Measurements from ENCODE around the gene NTSR1.

NTSR1 gene

DNA sequence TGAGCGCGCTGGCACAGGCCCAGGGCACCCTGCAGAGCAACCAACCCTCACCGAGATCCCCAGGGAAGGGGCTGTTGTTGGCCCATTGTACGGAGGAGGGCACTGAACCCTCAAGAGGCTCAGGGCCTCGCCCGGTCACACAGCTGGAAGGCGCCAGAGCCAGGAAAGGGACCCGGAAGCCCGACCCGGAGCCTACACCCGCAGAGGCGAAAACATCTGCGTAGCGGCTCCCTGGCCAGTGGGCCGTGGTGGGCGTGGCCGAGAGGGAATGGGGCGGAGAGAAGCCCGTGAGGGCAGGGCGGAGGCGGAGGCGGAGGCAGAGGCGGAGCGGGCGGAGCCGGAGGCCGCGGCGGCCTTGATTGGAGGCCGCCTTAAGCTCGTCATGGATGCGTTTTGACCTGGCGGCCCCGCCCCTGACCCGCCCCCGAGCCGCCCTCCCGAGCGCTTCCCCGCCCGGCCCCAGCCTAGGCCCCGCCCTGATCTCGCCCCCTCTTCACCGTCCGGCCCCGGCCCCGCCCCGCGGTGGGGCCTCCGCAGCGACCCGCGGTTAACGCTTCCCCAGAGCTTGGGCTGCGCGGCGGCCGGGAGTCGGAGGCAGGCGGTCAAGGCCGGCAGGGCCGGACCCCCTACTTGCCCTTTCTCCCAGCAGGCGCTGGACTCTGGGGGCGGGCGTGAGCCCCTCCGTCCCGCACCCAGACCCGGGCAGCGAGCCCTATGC is 85.5 kb downstream of the NTSR1 start:
- TF ChIP-seq, protein P1, sequence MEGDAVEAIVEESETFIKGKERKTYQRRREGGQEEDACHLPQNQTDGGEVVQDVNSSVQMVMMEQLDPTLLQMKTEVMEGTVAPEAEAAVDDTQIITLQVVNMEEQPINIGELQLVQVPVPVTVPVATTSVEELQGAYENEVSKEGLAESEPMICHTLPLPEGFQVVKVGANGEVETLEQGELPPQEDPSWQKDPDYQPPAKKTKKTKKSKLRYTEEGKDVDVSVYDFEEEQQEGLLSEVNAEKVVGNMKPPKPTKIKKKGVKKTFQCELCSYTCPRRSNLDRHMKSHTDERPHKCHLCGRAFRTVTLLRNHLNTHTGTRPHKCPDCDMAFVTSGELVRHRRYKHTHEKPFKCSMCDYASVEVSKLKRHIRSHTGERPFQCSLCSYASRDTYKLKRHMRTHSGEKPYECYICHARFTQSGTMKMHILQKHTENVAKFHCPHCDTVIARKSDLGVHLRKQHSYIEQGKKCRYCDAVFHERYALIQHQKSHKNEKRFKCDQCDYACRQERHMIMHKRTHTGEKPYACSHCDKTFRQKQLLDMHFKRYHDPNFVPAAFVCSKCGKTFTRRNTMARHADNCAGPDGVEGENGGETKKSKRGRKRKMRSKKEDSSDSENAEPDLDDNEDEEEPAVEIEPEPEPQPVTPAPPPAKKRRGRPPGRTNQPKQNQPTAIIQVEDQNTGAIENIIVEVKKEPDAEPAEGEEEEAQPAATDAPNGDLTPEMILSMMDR (IDR thresholded peaks at IDR 0.05; ENCODE audit: low read length, missing control alignments) = no peak
- peak overlapping the region; percentile 64 for H3K4me3 ChIP-seq (replicated peaks; ENCODE audit: low read depth, low read length)
- DNase-seq (ENCODE audit: low read depth) = peak; percentile 97

DNA sequence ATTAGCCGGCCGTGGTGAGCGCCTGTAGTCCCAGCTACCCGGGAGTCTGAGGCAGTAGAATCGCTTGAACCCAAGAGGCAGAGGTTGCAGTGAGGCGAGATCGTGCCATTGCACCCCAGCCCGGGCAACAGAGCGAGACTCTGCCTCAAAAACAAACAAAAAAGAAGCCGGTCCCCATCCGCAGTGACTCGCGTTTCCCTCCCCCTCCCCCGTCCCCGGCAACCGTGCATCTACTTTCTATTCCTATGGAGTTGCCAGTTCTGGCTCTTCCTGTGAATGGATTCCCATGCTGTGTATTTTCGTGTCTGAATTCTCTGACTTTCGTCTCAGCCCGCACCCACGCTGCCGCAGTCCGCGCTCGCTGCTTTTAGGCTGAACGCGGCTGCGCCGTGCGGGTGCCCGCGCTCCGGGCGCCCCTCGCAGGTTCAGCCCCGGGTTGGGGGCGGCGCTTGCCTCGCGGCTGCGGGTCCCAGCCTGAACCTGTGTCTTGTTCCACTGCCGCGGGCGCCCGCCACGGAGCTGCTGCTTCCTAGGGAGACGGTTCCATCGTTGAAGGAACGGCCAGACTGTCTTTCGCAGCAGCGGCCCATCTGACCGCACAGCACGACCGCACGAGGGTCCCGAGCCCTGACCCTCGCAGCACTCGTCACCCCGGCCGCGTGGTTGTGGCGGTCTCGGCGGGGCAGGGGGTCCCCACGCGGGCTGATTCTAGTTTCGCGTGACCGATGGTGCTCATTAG is 86.6 kb downstream of the NTSR1 start:
- TF ChIP-seq, protein P1 (IDR thresholded peaks at IDR 0.05; ENCODE audit: low read length, missing control alignments) = no peak
- H3K4me3 ChIP-seq (replicated peaks; ENCODE audit: low read depth, low read length) = peak overlapping the region; percentile 64
- DNase-seq (ENCODE audit: low read depth) = peak; percentile 43

DNA sequence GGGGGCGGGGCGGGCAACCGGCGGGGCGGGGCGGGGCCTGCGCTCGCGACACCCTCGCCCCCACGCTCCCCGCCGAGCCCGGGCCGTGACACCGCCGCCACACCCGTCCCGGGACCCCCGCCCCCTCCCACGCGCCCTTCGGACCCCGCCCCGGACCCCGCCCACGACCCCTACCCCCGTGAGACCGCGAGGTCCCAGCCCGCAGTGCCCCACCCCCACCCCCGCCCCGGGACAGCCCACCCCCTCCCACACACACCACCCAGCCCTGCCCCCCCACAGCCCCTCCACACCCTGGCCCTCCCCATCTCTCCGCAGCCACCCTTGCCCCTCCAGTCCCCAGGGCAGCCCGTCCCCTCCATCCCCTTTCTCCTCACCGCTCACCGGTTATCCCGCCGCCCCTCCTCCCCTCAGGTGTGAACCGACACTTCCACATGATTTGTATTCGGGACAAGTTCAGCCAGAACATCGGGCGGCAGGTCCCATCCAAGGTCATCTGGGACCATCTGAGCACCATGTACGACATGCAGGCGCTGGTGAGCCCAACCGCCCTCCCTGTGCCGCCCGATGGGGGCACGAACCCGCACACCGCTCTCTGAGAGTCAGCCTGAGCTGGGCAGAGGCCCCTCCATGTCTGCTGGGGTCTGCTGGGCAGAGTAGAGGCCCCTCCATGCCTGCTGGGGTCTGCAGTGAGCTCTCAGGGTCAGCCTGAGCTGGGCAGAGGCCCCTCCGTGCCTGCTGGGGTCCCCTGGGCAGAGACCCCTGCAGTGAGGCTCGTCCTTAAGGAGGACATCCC is 88.3 kb downstream of the NTSR1 start:
- no peak for DNase-seq (ENCODE audit: low read depth)
- TF ChIP-seq, protein P1 (IDR thresholded peaks at IDR 0.05; ENCODE audit: low read length, missing control alignments) = no peak
- H3K4me3 ChIP-seq (replicated peaks; ENCODE audit: low read depth, low read length) = peak overlapping the region; percentile 61

DNA sequence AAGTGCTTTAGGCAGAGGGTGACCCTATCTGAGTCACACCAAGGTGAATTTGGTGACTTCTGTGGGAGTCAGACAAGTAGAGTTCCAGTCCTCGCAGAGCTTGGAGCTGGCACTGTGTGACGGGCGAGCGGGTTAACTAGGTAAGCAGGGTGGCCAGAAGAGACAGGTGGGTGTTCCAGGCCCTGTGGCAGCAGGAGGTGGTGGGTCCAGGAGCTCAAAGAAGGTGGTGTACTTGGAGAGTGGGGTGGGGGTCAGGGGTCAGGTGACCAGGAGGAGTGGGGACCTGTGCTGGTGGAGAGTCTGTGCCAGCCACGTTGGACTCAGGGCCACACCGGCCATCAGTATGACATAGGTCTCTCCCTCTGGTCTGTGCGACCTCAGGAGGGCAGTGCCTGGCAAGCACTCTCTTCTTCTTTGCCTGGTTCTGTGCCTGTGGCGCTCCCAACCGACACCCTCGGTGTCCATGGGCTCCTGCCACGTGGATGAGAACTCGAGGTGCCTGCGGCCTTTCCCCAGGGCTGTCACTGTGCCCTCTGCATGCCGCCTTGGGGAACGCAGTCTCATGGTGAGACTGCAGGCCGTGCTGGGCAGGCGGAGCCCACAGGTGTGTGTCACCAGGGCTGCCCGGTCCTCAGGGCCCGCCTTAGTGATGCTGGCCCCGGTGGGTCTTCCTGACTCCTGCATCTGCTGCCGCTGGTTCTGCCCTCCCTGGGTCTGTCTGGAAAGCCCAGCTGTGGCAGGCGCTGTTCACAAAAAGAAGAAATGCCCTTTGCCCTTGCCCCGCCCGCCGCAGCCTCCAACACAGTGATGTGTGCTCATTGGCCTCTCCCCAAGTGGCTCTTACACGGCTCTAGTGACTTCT is 89.3 kb downstream of the NTSR1 start:
- H3K4me3 ChIP-seq (replicated peaks; ENCODE audit: low read depth, low read length) = peak overlapping the region; percentile 61
- TF ChIP-seq, protein P1 (IDR thresholded peaks at IDR 0.05; ENCODE audit: low read length, missing control alignments) = no peak
- no peak for DNase-seq (ENCODE audit: low read depth)

DNA sequence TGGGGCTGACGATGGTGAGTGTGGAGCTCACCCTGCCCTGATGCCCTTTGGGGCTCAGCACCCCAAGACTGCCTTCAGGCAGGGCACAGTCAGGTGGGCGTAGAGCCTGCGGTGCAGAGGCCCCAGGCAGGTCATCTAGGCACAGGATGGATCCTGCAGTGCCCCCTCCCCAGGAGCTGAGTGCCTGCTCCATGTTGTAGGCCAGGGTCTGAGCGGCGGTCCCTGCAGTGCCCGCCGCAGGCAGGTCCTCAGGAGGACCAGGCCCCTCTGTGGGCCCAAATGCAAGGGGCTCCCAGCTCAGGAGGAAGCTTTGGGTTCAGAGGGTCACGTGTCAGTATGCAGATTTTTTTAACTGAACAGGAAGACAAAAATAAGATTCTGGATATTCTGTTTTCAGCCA is 90.4 kb downstream of the NTSR1 start:
- no peak overlapping the region for H3K4me3 ChIP-seq (replicated peaks; ENCODE audit: low read depth, low read length)
- no peak for DNase-seq (ENCODE audit: low read depth)
- TF ChIP-seq, protein P1 (IDR thresholded peaks at IDR 0.05; ENCODE audit: low read length, missing control alignments) = no peak

DNA sequence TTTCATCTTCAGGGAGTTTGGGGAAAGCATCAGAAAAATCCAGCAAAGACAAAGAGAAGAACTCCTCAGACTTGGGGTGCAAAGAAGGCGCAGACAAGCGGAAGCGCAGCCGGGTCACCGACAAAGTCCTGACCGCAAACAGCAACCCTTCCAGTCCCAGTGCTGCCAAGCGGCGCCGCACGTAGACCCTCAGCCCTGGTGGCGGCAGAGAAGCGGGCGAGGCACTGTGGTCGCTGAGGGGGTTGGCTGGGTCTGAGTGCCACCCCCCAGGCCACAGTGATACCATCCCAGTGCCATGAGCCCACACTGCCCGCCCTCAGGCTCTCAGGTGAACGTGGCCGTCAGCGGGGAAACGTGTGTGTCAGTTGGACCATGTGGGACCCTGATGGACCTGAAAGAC is 90.8 kb downstream of the NTSR1 start:
- DNase-seq (ENCODE audit: low read depth) = no peak
- TF ChIP-seq, protein P1 (IDR thresholded peaks at IDR 0.05; ENCODE audit: low read length, missing control alignments) = no peak
- no peak overlapping the region for H3K4me3 ChIP-seq (replicated peaks; ENCODE audit: low read depth, low read length)
